Activated CD8-positive, alpha-beta memory T cell treated with anti-CD3 and anti-CD28 coated beads for 1 hour (primary cell): Measurements from ENCODE around the gene CST6.

Source experiments
- DNase-seq, 2 donors: peaks; one replicate each; pipeline ENCODE4 v3.0.0-alpha.2; 2020; ENCODE audit warnings: low read depth in 1 of 2; ENCODE audit errors: extremely low read depth in 1 of 2

The CST6 gene

GRCh38 chr11:66045177-66045639 is 33.4 kb downstream of the CST6 start:
- DNase-seq: peak; percentile 62 to 78

- DNase-seq: no peak
Measured at GRCh38 chr11:66046901-66047300, 35.1 kb downstream of the CST6 start.

GRCh38 chr11:66047541-66048365 is 35.9 kb downstream of the CST6 start:
- DNase-seq: no peak

GRCh38 chr11:66048547-66049323 is 36.9 kb downstream of the CST6 start, which contains the start of gene GAL3ST3:
Gene GAL3ST3, minus strand, starts transcription at chr11:66049161. Its CDS starts 3,746 bp downstream, at chr11:66045415.
- no peak for DNase-seq

- DNase-seq: no peak
Measured at GRCh38 chr11:66050581-66051231, 38.9 kb downstream of the CST6 start.

- DNase-seq: no peak
Measured at GRCh38 chr11:66051371-66051765, 39.6 kb downstream of the CST6 start.

- DNase-seq: peak; percentile 84 to 91
Measured at GRCh38 chr11:66051766-66052663, 40.2 kb downstream of the CST6 start, which contains the start of gene SF3B2. Gene SF3B2, plus strand, starts transcription at chr11:66052364. Its CDS starts 21 bp downstream, at chr11:66052385.

- DNase-seq: no peak
Measured at GRCh38 chr11:66052664-66052982, 40.8 kb downstream of the CST6 start.

GRCh38 chr11:66055021-66055420 is 43.2 kb downstream of the CST6 start:
- DNase-seq: no peak

GRCh38 chr11:66056501-66056900 is 44.7 kb downstream of the CST6 start:
- no peak for DNase-seq

GRCh38 chr11:66059966-66060680 is 48.3 kb downstream of the CST6 start:
- DNase-seq: no peak

GRCh38 chr11:66061268-66061667 is 49.5 kb downstream of the CST6 start:
- DNase-seq: no peak

GRCh38 chr11:66062408-66062807 is 50.6 kb downstream of the CST6 start:
- no peak for DNase-seq
